OCI-LY7 (cell line): ENCODE data around the gene CNTN6. TPM values are rescaled to one million over a fixed set of nuclear protein-coding genes. Genes with fewer than 3 reads are reported as not detected.

Experiments
- BruUV-seq: library from RNA; stranded (reverse); fragments of 400-500 nt; replicated peaks from 2 replicates; lab custom pipeline; 2021; lab: Mats Ljungman, UMichigan
- CTCF ChIA-PET: fragments of 300-600 bp; sonication (Branson Sonifier 250); formaldehyde crosslinking; loops from one replicate; lab custom pipeline; 2022; ENCODE audit warnings: antibody characterized with exemption; ENCODE audit not compliant: unreplicated experiment; lab: Charles Lee
- POLR2A ChIA-PET: fragments of 300-600 bp; sonication (Branson Sonifier 250); formaldehyde crosslinking; loops from one replicate; lab custom pipeline; 2022; ENCODE audit warnings: antibody characterized with exemption; lab: Charles Lee
- DNase-seq: peaks from one replicate; pipeline ENCODE4 v3.0.0-alpha.2; 2015; ENCODE audit warnings: low spot score
- H2AFZ ChIP-seq: fragments of 200-600 bp; sonication (generic), shearing (Covaris generic); 2 replicates; pipeline ENCODE4 v1.6.1; 2014; ENCODE audit warnings: mild to moderate bottlenecking, antibody characterized with exemption, low read length, moderate library complexity
- H3K27ac ChIP-seq: fragments of 200-600 bp; sonication (generic); 2 replicates; pipeline ENCODE4 v1.5.1; 2014; ENCODE audit warnings: mixed run types, low read depth, mild to moderate bottlenecking, moderate library complexity, low read length, inconsistent platforms; ENCODE audit not compliant: poor library complexity, severe bottlenecking
- H3K36me3 ChIP-seq: fragments of 200-600 bp; sonication (generic); 2 replicates; pipeline ENCODE4 v1.6.1; 2014; ENCODE audit warnings: mild to moderate bottlenecking, antibody characterized with exemption, low read length, moderate library complexity, mixed read lengths; ENCODE audit not compliant: insufficient read depth
- H3K4me1 ChIP-seq: fragments of 200-600 bp; sonication (generic); 2 replicates; pipeline ENCODE4 v1.5.1; 2014; ENCODE audit warnings: mild to moderate bottlenecking, low read length; ENCODE audit not compliant: insufficient read depth, poor library complexity, severe bottlenecking
- H3K4me2 ChIP-seq: fragments of 200-600 bp; sonication (generic); 2 replicates; pipeline ENCODE4 v1.6.1; 2014; ENCODE audit warnings: mild to moderate bottlenecking, low read length
- H3K4me3 ChIP-seq: fragments of 200-600 bp; sonication (generic); 2 replicates; pipeline ENCODE4 v1.5.1; 2014; ENCODE audit warnings: mild to moderate bottlenecking, low read depth, low read length; ENCODE audit not compliant: poor library complexity, severe bottlenecking
- H3K79me2 ChIP-seq: fragments of 200-600 bp; sonication (generic); 2 replicates; pipeline ENCODE4 v1.6.1; 2016; ENCODE audit warnings: low read depth, mild to moderate bottlenecking, low read length, moderate library complexity, mixed read lengths; ENCODE audit not compliant: insufficient read depth
- H3K9me2 ChIP-seq: fragments of 200-600 bp; sonication (generic); 2 replicates; pipeline ENCODE4 v1.6.1; 2016; ENCODE audit warnings: mild to moderate bottlenecking, low read length, mixed read lengths; ENCODE audit not compliant: insufficient read depth
- H3K9me3 ChIP-seq: fragments of 200-600 bp; sonication (generic); 2 replicates; pipeline ENCODE4 v1.6.1; 2014; ENCODE audit warnings: mild to moderate bottlenecking, mixed run types, low read length, mixed read lengths
- H4K20me1 ChIP-seq: fragments of 200-600 bp; sonication (generic); 2 replicates; pipeline ENCODE4 v1.6.1; 2014; ENCODE audit warnings: mild to moderate bottlenecking, antibody characterized with exemption, low read length, moderate library complexity, mixed read lengths; ENCODE audit not compliant: insufficient read depth
- CTCF ChIP-seq: fragments of 200-600 bp; sonication (generic); conservative IDR thresholded peaks from 2 replicates; pipeline ENCODE4 v1.5.1; 2014; ENCODE audit warnings: mild to moderate bottlenecking, antibody characterized with exemption, low read length, moderate library complexity, mixed read lengths
- EZH2phosphoT487 ChIP-seq: fragments of 200-600 bp; sonication (generic); IDR thresholded peaks from 2 replicates; pipeline ENCODE4 v1.6.1; 2018; ENCODE audit warnings: low read depth, borderline replicate concordance, mild to moderate bottlenecking, mixed run types, antibody characterized with exemption, low read length, moderate library complexity, mixed read lengths
- intact Hi-C: fragments of 100-400 bp; cut with micrococcal nuclease; formaldehyde crosslinking; loops from one replicate; pipeline ENCODE4 v1.10.0; 2022; ENCODE audit not compliant: unreplicated experiment
- total RNA-seq, 2 experiments: library from RNA; depleted of rRNA in 1 of 2; stranded (reverse); fragments of >200 nt in 1 of 2; shearing (Covaris generic) in 1 of 2; gene quantifications; 2 replicates each; pipeline ENCODE4 v1.2.3, GENCODE V29; 2014 to 2022

The CNTN6 gene
- total RNA-seq, 2 experiments from 2014 or later, result not detected

- no peaks in the 10 kb centered on the region for H3K36me3 ChIP-seq
- H3K79me2 ChIP-seq, result no peaks in the 10 kb centered on the region
- no peaks in the 10 kb centered on the region for H3K9me3 ChIP-seq
- no peak overlapping the region for H3K4me3 ChIP-seq
- BruUV-seq, result no TSS peak
- H3K27ac ChIP-seq, result no peak overlapping the region
- TF ChIP-seq EZH2phosphoT487, result no peak
- no peak for TF ChIP-seq CTCF
- intact Hi-C loops, result no loop called here
- no peaks in the 10 kb centered on the region for H3K9me2 ChIP-seq
- H3K4me1 ChIP-seq, result no peaks in the 10 kb centered on the region
- H2AFZ ChIP-seq, result no peak overlapping the region
- no peak overlapping the region for H3K4me2 ChIP-seq
- DNase-seq, result no peak
- no peaks in the 10 kb centered on the region for H4K20me1 ChIP-seq
- ChIA-PET POLR2A (no interaction called here), CTCF (no interaction called here)
Measured at GRCh38 chr3:1138036-1138435, 45.2 kb downstream of the CNTN6 start.

- no TSS peak for BruUV-seq
- no peak for DNase-seq
- no peak overlapping the region for H2AFZ ChIP-seq
- intact Hi-C loops, result no loop called here
- H3K4me2 ChIP-seq, result no peak overlapping the region
- CTCF ChIA-PET, result no interaction called here
- no peaks in the 10 kb centered on the region for H3K79me2 ChIP-seq
- no peaks in the 10 kb centered on the region for H3K36me3 ChIP-seq
- TF ChIP-seq EZH2phosphoT487 (no peak), CTCF (no peak)
- no peaks in the 10 kb centered on the region for H4K20me1 ChIP-seq
- no peaks in the 10 kb centered on the region for H3K4me1 ChIP-seq
- POLR2A ChIA-PET, result interaction anchor here (0.6 kb wide), 1 partner anchor 23 kb away, joined by 3 read pairs; no protein-coding TSS in a partner anchor
- no peaks in the 10 kb centered on the region for H3K9me3 ChIP-seq
- no peak overlapping the region for H3K4me3 ChIP-seq
- no peaks in the 10 kb centered on the region for H3K9me2 ChIP-seq
- no peak overlapping the region for H3K27ac ChIP-seq
Measured at GRCh38 chr3:1139071-1139470, 46.2 kb downstream of the CNTN6 start.

DNA sequence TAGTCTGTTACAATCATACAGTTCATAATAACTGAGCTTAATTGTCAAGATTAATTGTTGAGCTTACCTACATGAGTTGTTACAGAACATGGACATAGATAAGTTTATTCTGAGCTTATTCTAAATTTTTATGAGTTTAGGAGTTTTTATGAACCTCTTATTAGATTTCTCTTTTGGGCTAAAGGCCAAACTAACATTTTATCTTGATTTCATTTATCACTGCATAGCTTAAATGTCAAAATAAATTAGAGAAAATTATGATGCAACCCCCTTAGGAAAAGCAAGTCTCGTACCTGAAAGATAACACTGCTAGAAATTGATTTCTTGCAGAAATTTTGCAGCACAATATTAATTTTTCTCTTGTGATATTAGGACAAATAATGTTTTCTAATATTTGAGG, 54.5 kb downstream of the CNTN6 start:
- intact Hi-C loops, result no loop called here
- H3K4me2 ChIP-seq, result no peak overlapping the region
- POLR2A ChIA-PET, result interaction anchor here (0.6 kb wide), 2 partner anchors 63 to 580 kb away, joined by 3 read pairs; no protein-coding TSS in a partner anchor

More for the DNA sequence above, 54.5 kb downstream of the CNTN6 start:
- Histone ChIP-seq H3K4me1 (no peaks in the 10 kb centered on the region), H3K9me2 (no peaks in the 10 kb centered on the region), H3K36me3 (no peaks in the 10 kb centered on the region), H4K20me1 (no peaks in the 10 kb centered on the region), H3K4me3 (no peak overlapping the region), H3K9me3 (no peaks in the 10 kb centered on the region), H3K79me2 (no peaks in the 10 kb centered on the region), H3K27ac (no peak overlapping the region), H2AFZ (no peak overlapping the region)
- TF ChIP-seq CTCF (no peak), EZH2phosphoT487 (no peak)
- no TSS peak for BruUV-seq
- DNase-seq, result no peak
- CTCF ChIA-PET, result no interaction called here
